Skeletal muscle tissue (tissue), 4 donors: ENCODE results near the gene NDUFS5. TPM values are rescaled to one million over a fixed set of nuclear protein-coding genes. Genes with fewer than 3 reads are reported as not detected.
A peak's percentile ranks its signal among the peaks of the same experiment; 100 is the strongest.

Experiments
- H3K27ac ChIP-seq: one replicate; pipeline ENCODE4 v1.7.0; 2013; ENCODE audit warnings: mild to moderate bottlenecking, low read depth, low read length, inconsistent platforms
- H3K27me3 ChIP-seq, 3 donors: one replicate each; pipeline ENCODE4 v1.7.0; 2013; ENCODE audit warnings: low read length in 3 of 3; ENCODE audit not compliant: control insufficient read depth in 3 of 3, insufficient read depth in 3 of 3
- H3K36me3 ChIP-seq, 3 donors: one replicate each; pipeline ENCODE4 v1.7.0; 2013; ENCODE audit warnings: low read length in 3 of 3; ENCODE audit not compliant: control insufficient read depth in 3 of 3, insufficient read depth in 3 of 3
- H3K4me1 ChIP-seq, 3 donors: one replicate each; pipeline ENCODE4 v1.7.0; 2013; ENCODE audit warnings: low read length in 3 of 3, mild to moderate bottlenecking in 3 of 3; ENCODE audit not compliant: control insufficient read depth in 3 of 3, insufficient read depth in 3 of 3
- H3K4me3 ChIP-seq, 3 donors: one replicate each; pipeline ENCODE4 v1.7.0; 2013; ENCODE audit warnings: low read length in 3 of 3
- H3K9ac ChIP-seq, 3 donors: one replicate each; pipeline ENCODE4 v1.7.0; 2013; ENCODE audit warnings: low read length in 3 of 3, mild to moderate bottlenecking in 3 of 3, moderate library complexity in 2 of 3, low read depth in 1 of 3
- H3K9me3 ChIP-seq, 3 donors: one replicate each; pipeline ENCODE4 v1.7.0; 2013; ENCODE audit warnings: low read length in 3 of 3; ENCODE audit not compliant: control insufficient read depth in 3 of 3
- total RNA-seq: library from RNA; depleted of rRNA; stranded (reverse); fragments of >200 nt; gene quantifications from one replicate; pipeline ENCODE4 v1.2.3, GENCODE V29; 2014
- donor health status: Osteomylitis.

The NDUFS5 gene
- total RNA-seq, 1 donor from 2014 or later: 503 TPM

DNA sequence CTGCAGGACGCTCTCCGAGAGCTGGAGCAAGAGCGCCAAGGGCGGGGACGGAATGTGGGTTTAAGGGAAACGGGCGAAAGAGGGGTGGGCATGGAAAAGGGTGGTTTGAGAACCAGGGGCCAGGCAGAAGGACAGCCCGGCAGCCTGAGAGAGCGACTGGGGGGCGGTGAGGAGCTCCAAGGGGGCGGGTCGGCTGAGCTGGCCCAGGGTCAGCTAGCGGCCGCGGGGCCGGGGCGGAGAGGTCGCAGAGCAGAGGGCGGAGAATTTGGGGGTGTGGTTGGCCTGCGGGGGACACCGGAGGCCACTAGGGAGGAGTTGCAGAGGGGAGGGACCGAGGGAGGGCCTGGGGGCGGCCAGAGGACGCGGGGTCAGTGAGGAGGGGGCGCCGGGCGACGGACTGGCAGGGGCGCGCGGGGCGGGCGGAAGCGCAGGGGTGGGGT lies 54.7 kb downstream of the NDUFS5 start:
- no peaks in the 10 kb centered on the region for H3K9me3 ChIP-seq
- peaks cover 5 to 9% (median 6%) of the 10 kb centered on the region in 3 donors for H3K4me1 ChIP-seq
- no peak overlapping the region for H3K27ac ChIP-seq
- H3K36me3 ChIP-seq: no peaks in the 10 kb centered on the region
- H3K9ac ChIP-seq: peak overlapping the region in 2 of 3 donors; percentile 8 to 40
- H3K4me3 ChIP-seq: peak overlapping the region in 1 of 3 donors; percentile 1
- peaks cover 13 to 24% (median 23%) of the 10 kb centered on the region in 3 donors for H3K27me3 ChIP-seq

DNA sequence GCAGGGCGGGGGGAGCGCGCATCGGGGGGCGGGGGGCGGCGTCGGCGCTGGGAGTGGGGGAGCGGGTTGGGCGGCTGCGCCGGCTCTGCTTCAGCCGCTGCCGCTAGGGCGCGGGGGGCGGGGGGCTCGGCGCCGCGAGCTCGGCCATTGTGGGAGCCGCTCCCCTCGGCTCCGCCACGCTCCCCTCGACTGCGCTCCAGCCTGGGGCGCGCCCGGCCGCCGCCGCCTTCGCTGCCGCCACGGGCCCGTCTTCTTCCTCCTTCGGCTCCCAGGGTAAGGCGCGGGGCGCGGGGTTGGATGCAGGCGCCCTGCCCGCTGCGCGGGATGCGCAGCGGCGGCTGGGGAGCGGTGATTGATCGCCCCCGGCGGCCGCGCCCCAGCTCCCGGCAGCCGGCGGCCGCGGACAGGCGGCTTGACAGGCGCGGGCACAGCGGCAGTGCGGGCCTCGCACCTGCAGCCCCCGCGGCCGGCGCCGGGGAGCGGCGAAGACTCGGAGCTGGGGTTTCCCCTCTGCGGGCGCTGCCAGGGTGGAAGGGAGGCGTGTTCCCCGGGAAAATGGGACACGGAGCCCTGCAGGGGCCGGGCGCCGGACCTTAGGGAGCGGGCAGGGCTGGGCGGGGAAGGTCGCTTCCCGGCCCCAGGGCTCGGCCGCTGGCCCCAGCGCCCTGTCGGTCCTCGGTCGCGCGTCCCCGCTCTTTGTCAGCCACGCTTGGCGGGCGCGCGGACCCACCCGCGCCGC lies 55.3 kb downstream of the NDUFS5 start:
- peak overlapping the region in 1 of 3 donors; percentile 64 for H3K9ac ChIP-seq
- no peaks in the 10 kb centered on the region for H3K36me3 ChIP-seq
- no peaks in the 10 kb centered on the region for H3K9me3 ChIP-seq
- peaks cover 4 to 11% (median 10%) of the 10 kb centered on the region in 3 donors for H3K4me1 ChIP-seq
- peaks cover 13 to 24% (median 23%) of the 10 kb centered on the region in 3 donors for H3K27me3 ChIP-seq
- H3K4me3 ChIP-seq: peak overlapping the region; percentile 49 to 59 (median 56)
- H3K27ac ChIP-seq: no peak overlapping the region

DNA sequence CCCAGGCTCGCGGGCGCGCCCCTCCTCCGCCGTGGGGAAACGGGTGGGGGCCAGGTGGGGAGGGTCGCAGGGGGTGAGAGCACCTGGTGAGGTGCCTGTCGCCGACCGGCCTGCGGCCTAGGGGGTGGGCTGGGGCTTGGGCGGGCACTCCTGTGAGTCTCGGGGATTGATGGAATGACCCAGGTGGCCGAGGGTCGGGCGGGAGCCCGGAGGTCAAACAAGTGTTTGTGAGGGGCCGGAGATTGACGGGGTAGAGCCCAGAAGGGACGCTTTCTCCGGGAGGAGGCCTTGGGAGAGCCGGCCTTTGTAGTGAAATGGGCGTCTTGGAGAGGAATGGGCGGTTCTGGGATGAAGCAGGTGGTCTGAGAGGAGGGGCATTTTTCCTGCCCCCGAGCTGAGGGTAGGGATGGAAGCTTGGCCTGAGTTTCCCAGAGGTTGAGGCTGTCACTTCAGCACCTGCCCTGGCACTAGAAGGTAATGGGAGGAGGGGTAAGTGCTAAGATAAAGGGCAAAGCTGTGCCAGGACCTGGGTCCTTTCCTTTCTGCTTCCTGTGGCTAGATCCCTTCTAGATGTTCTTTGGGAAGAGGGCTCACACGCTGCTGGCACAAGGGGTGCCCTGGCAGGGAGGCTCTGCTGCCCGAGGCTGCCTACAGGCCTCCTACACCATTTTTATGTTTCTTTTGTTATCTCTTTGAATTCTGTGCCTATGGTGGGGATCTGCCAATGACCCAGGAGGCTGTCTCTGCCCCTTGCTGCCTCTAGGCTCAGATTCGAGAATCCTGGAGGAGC lies 56.1 kb downstream of the NDUFS5 start:
- no peak overlapping the region for H3K27ac ChIP-seq
- H3K36me3 ChIP-seq: no peaks in the 10 kb centered on the region
- H3K4me3 ChIP-seq: peak overlapping the region in 2 of 3 donors; percentile 49 to 59
- peaks cover 8 to 16% (median 10%) of the 10 kb centered on the region in 3 donors for H3K4me1 ChIP-seq
- H3K27me3 ChIP-seq: peaks cover 13 to 24% (median 23%) of the 10 kb centered on the region in 3 donors
- H3K9me3 ChIP-seq: no peaks in the 10 kb centered on the region
- H3K9ac ChIP-seq: peak overlapping the region in 2 of 3 donors; percentile 21 to 64

DNA sequence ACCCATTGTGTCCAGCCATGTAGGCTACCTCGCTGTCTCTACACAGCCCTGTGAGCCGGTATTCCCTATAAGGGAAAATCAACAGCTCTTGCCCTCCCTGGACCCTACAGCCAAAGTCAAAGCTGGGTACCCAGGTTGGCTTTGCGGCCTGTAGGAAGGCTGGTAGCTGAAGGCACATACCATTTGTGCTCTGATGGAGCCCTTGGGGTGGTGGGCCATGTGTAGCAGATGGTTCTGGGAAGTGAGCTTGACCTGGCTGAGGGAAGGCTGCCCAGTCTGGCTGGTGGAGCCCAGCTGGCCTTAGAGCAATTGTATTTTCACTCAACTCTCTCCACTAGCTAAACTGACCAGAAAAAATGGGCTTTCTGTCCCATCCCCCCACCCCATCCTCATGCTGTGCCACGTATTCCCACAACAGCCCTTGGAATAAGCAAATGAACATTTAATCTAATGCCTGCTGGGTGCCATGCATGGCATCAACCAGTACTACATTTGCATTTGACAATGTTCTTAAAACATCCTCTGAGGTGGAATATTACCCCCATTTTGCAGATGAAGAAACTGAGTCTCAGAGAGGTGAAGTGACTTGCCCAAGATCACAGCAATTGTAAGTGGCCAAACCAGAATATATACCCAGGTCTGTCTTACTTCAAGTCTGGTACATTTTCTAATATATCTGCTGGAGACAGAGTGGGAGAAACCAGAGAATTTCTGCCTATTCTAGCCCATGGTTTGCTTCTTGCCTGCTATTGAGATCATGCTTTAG lies 56.8 kb downstream of the NDUFS5 start:
- no peak overlapping the region for H3K27ac ChIP-seq
- H3K4me3 ChIP-seq: no peak overlapping the region
- H3K9ac ChIP-seq: no peak overlapping the region
- no peaks in the 10 kb centered on the region for H3K36me3 ChIP-seq
- no peaks in the 10 kb centered on the region for H3K9me3 ChIP-seq
- peaks cover 9 to 20% (median 12%) of the 10 kb centered on the region in 3 donors for H3K4me1 ChIP-seq
- H3K27me3 ChIP-seq: peaks cover 13 to 24% (median 23%) of the 10 kb centered on the region in 3 donors

DNA sequence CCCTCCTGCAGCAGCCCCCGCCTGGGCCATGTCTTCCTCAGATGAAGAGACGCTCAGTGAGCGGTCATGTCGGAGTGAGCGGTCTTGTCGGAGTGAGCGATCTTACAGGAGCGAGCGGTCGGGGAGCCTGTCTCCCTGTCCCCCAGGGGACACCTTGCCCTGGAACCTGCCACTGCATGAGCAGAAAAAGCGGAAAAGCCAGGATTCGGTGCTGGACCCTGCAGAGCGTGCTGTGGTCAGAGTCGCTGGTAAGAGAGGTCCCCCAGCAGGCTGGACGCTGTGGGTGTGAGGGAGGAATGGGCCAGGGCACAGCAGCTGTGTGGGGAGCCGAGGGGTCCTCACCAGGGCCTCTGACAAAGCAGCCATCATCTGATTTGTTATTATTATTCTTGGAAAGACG lies 58.0 kb downstream of the NDUFS5 start:
- Histone ChIP-seq H3K4me1 (peaks cover 9 to 25% (median 12%) of the 10 kb centered on the region in 3 donors), H3K36me3 (no peaks in the 10 kb centered on the region), H3K9me3 (no peaks in the 10 kb centered on the region), H3K27me3 (peaks cover 13 to 24% (median 23%) of the 10 kb centered on the region in 3 donors), H3K9ac (no peak overlapping the region), H3K27ac (no peak overlapping the region), H3K4me3 (no peak overlapping the region)

Other genes with a start within 250 kb of the NDUFS5 start
- gene RRAGC, start 166.6 kb upstream of the NDUFS5 start, total RNA-seq: 17.7 TPM
- gene MYCBP, start 153.0 kb upstream of the NDUFS5 start, total RNA-seq: 10.4 TPM
- gene GJA9, start 144.8 kb upstream of the NDUFS5 start, total RNA-seq: not detected
- gene RHBDL2, start 84.5 kb upstream of the NDUFS5 start, total RNA-seq: 0.52 TPM
- 26.1 TPM for gene AKIRIN1, start 35.1 kb upstream of the NDUFS5 start, total RNA-seq
- 226 TPM for gene MACF1, start 178.3 kb downstream of the NDUFS5 start, total RNA-seq